Calu3 (cell line): ENCODE measurements around the gene ITGA11. TPM values are rescaled to one million over a fixed set of nuclear protein-coding genes. Genes with fewer than 3 reads are reported as not detected.

Source experiments
- BruUV-seq: library from RNA; stranded (reverse); fragments of 400-500 nt; replicated peaks from 2 replicates; lab custom pipeline; 2021; lab: Mats Ljungman, UMichigan
- CTCF ChIA-PET: fragments of 300-600 bp; sonication (Branson Sonifier 250); formaldehyde crosslinking; loops from one replicate; lab custom pipeline; 2022; ENCODE audit warnings: antibody characterized with exemption; lab: Charles Lee
- DNase-seq: peaks from one replicate; pipeline ENCODE4 v3.0.0; 2022
- H3K27ac Mint-ChIP-seq: one replicate; pipeline ENCODE4 v1.8.0; 2022; ENCODE audit warnings: mixed read lengths; ENCODE audit not compliant: unreplicated experiment
- H3K27me3 Mint-ChIP-seq: one replicate; pipeline ENCODE4 v1.8.0; 2022; ENCODE audit warnings: mixed read lengths; ENCODE audit not compliant: unreplicated experiment
- H3K36me3 Mint-ChIP-seq: one replicate; pipeline ENCODE4 v1.8.0; 2022; ENCODE audit warnings: mild to moderate bottlenecking, moderate library complexity, mixed read lengths; ENCODE audit not compliant: insufficient read depth, unreplicated experiment
- H3K4me1 Mint-ChIP-seq: one replicate; pipeline ENCODE4 v1.8.0; 2022; ENCODE audit warnings: mild to moderate bottlenecking, low read depth, mixed read lengths; ENCODE audit not compliant: unreplicated experiment
- H3K4me3 Mint-ChIP-seq: one replicate; pipeline ENCODE4 v1.8.0; 2022; ENCODE audit warnings: mild to moderate bottlenecking, low read depth, moderate library complexity, mixed read lengths; ENCODE audit not compliant: unreplicated experiment
- H3K9me3 Mint-ChIP-seq: one replicate; pipeline ENCODE4 v1.8.0; 2022; ENCODE audit warnings: low read depth, mixed read lengths; ENCODE audit not compliant: unreplicated experiment
- intact Hi-C: fragments of 100-400 bp; cut with micrococcal nuclease; formaldehyde crosslinking; loops from one replicate; pipeline ENCODE4 v1.10.0; 2022; ENCODE audit not compliant: unreplicated experiment
- total RNA-seq: library from RNA; stranded (reverse); gene quantifications from 2 replicates; pipeline ENCODE4 v1.2.3, GENCODE V29; 2022
- TF ChIP-seq, protein P1 (sequence below): fragments of 200-600 bp; IDR thresholded peaks from one replicate; pipeline ENCODE4 v1.8.0; 2022; ENCODE audit warnings: antibody characterized with exemption; ENCODE audit not compliant: unreplicated experiment

ITGA11 gene
- total RNA-seq, 1 experiment from 2014 or later, result not detected

- H3K27ac Mint-ChIP-seq, result no peak overlapping the region
- CTCF ChIA-PET, result interaction anchor here (0.6 to 2.4 kb wide), 3 partner anchors 26 to 43 kb away, joined by 3 to 8 read pairs (median 4); no protein-coding TSS in a partner anchor
- intact Hi-C loops, result no loop called here
Observed at GRCh38 chr15:68281008-68281407, 151.0 kb downstream of the ITGA11 start.

GRCh38 chr15:68279779-68280753 is 151.9 kb downstream of the ITGA11 start:
- H3K4me3 Mint-ChIP-seq, result peak overlapping the region; percentile 98
- no peaks in the 10 kb centered on the region for H3K27me3 Mint-ChIP-seq
- TF ChIP-seq, protein P1, sequence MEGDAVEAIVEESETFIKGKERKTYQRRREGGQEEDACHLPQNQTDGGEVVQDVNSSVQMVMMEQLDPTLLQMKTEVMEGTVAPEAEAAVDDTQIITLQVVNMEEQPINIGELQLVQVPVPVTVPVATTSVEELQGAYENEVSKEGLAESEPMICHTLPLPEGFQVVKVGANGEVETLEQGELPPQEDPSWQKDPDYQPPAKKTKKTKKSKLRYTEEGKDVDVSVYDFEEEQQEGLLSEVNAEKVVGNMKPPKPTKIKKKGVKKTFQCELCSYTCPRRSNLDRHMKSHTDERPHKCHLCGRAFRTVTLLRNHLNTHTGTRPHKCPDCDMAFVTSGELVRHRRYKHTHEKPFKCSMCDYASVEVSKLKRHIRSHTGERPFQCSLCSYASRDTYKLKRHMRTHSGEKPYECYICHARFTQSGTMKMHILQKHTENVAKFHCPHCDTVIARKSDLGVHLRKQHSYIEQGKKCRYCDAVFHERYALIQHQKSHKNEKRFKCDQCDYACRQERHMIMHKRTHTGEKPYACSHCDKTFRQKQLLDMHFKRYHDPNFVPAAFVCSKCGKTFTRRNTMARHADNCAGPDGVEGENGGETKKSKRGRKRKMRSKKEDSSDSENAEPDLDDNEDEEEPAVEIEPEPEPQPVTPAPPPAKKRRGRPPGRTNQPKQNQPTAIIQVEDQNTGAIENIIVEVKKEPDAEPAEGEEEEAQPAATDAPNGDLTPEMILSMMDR, result no peak
- peaks cover 45% of the 10 kb centered on the region for H3K36me3 Mint-ChIP-seq
- intact Hi-C loops, result no loop called here
- BruUV-seq, result no TSS peak
- H3K4me1 Mint-ChIP-seq, result peaks cover 51% of the 10 kb centered on the region
- H3K9me3 Mint-ChIP-seq, result no peaks in the 10 kb centered on the region
- CTCF ChIA-PET, result interaction anchor here (0.6 to 2.4 kb wide), 3 partner anchors 26 to 44 kb away, joined by 3 to 8 read pairs (median 4); no protein-coding TSS in a partner anchor
- DNase-seq, result no peak
- H3K27ac Mint-ChIP-seq, result peak overlapping the region; percentile 96

More at GRCh38 chr15:68281008-68281407, 151.0 kb downstream of the ITGA11 start:
- Mint-ChIP-seq H3K9me3 (no peaks in the 10 kb centered on the region), H3K4me1 (peaks cover 42% of the 10 kb centered on the region), H3K27me3 (no peaks in the 10 kb centered on the region), H3K4me3 (no peak overlapping the region), H3K36me3 (peaks cover 53% of the 10 kb centered on the region)
- DNase-seq, result no peak
- TF ChIP-seq, protein P1, result no peak
- no TSS peak for BruUV-seq

DNA sequence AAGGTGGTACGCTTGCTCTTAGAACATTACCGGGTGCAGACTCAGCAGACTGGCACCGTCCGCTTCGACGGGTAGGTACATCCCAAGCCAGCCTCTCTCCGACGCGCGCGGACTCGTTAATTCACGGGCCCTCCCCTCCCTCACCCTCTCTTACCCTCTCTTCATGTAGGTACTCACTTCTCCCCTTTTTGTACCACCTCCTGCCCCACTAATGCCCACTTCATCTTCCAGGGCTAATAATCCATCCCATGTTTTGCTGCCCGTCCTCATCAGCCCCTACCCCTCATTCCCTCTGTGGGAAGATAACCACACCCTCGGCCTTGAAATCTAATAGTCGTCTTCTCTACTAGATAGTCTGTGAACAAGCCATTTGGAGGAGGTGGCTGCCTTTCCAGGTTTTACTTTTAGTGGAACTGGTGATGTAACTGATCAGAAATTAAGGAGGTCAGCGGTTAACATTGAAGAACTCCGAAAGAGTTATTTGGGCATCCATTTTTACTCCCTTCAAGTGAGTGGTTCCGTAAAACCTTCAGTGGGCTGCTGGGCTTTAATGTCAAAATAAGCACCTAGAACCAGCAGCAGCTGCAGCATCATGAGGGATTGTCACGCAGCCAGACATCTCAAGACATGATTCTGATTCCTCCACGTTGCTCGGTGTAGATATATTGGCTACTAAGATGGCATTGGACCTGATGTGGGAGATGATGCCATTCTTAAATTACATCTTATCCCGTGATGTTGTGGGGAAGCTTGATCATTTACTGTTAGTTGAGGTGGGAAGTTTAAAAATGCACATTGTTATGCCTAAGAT is 153.2 kb downstream of the ITGA11 start:
- no peak for DNase-seq
- Mint-ChIP-seq H3K4me3 (peak overlapping the region; percentile 98), H3K9me3 (no peaks in the 10 kb centered on the region), H3K4me1 (peaks cover 60% of the 10 kb centered on the region), H3K27ac (peak overlapping the region; percentile 96), H3K36me3 (peaks cover 42% of the 10 kb centered on the region), H3K27me3 (no peaks in the 10 kb centered on the region)
- intact Hi-C loops, result no loop called here
- TSS peak; percentile 45 for BruUV-seq
- TF ChIP-seq, protein P1, result no peak
- CTCF ChIA-PET, result interaction anchor here (0.6 to 1.6 kb wide), 2 partner anchors 13 to 188 kb away, joined by 3 to 5 read pairs; no protein-coding TSS in a partner anchor

DNA sequence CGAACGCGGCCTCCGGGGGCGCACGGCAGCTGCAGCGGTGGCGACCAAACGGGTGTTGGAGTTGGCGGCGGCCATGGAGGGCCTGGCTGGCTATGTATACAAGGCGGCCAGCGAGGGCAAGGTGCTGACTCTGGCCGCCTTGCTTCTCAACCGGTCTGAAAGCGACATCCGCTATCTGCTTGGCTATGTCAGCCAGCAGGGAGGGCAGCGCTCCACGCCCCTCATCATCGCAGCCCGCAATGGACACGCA is 153.7 kb downstream of the ITGA11 start:
- TF ChIP-seq, protein P1, result peak; percentile 35
- Mint-ChIP-seq H3K27me3 (no peaks in the 10 kb centered on the region), H3K4me3 (peak overlapping the region; percentile 98), H3K36me3 (peaks cover 42% of the 10 kb centered on the region), H3K9me3 (no peaks in the 10 kb centered on the region), H3K4me1 (peaks cover 65% of the 10 kb centered on the region), H3K27ac (peak overlapping the region; percentile 96)
- intact Hi-C loops, result no loop called here
- DNase-seq, result no peak
- BruUV-seq, result no TSS peak
- CTCF ChIA-PET, result interaction anchor here (1.2 to 1.8 kb wide), 4 partner anchors 13 to 28 kb away, joined by 3 to 15 read pairs (median 4); no protein-coding TSS in a partner anchor
